ENCODE data around the gene MAGI2. TPM values are rescaled to one million over a fixed set of nuclear protein-coding genes. Genes with fewer than 3 reads are reported as not detected.

MAGI2 gene
- total and polyA plus RNA-seq, 2 donors (not counting 3 experiments of a cell fraction or from before 2014, with no cell fraction given): 0.28 to 6.0 TPM

DNA sequence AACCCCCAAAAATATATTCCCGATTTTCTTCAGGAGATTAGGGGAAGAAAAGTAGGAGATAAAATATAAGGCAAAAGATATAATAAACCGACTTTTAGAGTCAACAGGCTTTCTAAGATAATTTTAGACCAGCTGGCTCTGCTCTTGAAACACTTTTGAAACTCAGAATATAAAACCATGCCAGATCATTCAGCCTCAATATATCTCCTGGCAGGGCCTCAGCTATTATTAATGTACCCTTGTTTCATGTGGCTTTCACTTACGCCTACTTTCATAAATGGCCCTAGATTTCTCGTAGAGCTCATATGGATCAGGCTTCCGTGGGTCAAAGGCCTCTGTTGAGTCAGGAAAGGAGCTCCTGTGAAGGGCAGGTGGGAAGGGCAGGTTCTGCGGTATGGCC, 1258.9 kb downstream of the MAGI2 start:
- CTCF ChIA-PET: no interaction called here
- no peak overlapping the region for H3K9ac ChIP-seq (replicated peaks; ENCODE audit: extremely low read depth, insufficient read depth, low read length)
- no peak overlapping the region for H3K4me3 ChIP-seq (replicated peaks in 1 of 3; ENCODE audit: insufficient read depth in 1 of 3, low read depth in 1 of 3, low read length in 3 of 3)
- TF ChIP-seq JUN (IDR thresholded peaks at IDR 0.05; ENCODE audit: borderline replicate concordance, insufficient read depth, insufficient read length, low read depth) (no peak), MYC (IDR thresholded peaks at IDR 0.05; ENCODE audit: low read depth, low read length) (no peak)
- no peaks in the 10 kb centered on the region for H3K9me3 ChIP-seq (replicated peaks; ENCODE audit: control insufficient read depth, insufficient read depth, low read length)
- DNase-seq (ENCODE audit: low read depth, low spot score): no peak
- no peak for FAIRE-seq
- dilution Hi-C loops (cut with MboI; ENCODE audit: extremely low pct_ligation_motif_present, low sequenced_read_pairs) (no loop called here), intact Hi-C loops (cut with micrococcal nuclease) (no loop called here)
- H3K9me1 ChIP-seq (replicated peaks; ENCODE audit: control insufficient read depth, extremely low read depth, insufficient read depth, low read length): no peaks in the 10 kb centered on the region
- no peak overlapping the region for H3K4me2 ChIP-seq (ENCODE audit: insufficient read depth, low read length)
- no peak overlapping the region for H2AFZ ChIP-seq (ENCODE audit: low read depth, low read length)
- no TSS peak for BruUV-seq (replicated peaks)
- peaks cover 12% of the 10 kb centered on the region for H3K4me1 ChIP-seq (ENCODE audit: control insufficient read depth, extremely low read depth, insufficient read depth, low read length)
- POLR2A ChIA-PET: no interaction called here
- no peaks in the 10 kb centered on the region for H3K79me2 ChIP-seq (ENCODE audit: control insufficient read depth, insufficient read depth, low read length)
- no peaks in the 10 kb centered on the region for H3K36me3 ChIP-seq (ENCODE audit: control insufficient read depth in 2 of 2, extremely low read depth in 1 of 2, insufficient read depth in 2 of 2, low read length in 2 of 2)
- no peaks in the 10 kb centered on the region for H4K20me1 ChIP-seq (replicated peaks; ENCODE audit: control insufficient read depth, extremely low read depth, insufficient read depth, low read length)
- H3K27ac ChIP-seq (ENCODE audit: insufficient read depth, low read depth, low read length): no peak overlapping the region
- H3K27me3 ChIP-seq (ENCODE audit: control insufficient read depth in 2 of 2, insufficient read depth in 2 of 2, low read length in 2 of 2): no peaks in the 10 kb centered on the region

DNA sequence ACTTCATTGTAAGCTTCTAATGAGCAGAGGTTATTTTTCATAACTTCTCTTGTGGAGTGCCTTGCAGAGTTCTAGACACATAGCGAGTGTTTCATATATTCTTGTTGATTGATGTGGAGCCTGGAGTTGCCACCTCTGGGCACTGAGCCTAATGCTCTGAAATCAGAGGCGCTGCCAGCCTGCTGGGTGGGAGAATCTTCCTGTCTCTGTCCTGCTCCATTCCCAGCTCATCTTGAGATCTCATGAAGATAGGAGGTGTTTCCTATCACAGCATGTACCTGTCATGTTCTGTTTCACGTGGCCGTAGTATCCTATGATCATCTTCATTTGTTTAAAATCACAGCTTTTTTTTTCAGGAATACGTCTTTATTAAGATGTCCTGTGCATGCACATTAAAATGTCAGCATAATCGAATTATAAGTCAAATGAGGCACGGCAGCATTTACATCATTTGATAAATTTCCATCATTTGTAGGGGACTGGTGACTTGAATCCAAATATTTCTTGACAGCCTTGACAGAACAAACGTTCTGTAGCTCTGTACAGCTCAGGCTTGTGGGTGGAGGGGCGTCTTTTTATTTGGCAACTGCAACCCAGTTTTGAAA, 1261.9 kb downstream of the MAGI2 start:
- H3K27ac ChIP-seq (ENCODE audit: insufficient read depth, low read depth, low read length): no peak overlapping the region
- ChIA-PET POLR2A (no interaction called here), CTCF (interaction anchor here (0.8 to 1.2 kb wide), 3 partner anchors 14 to 57 kb away, joined by 3 read pairs; no protein-coding TSS in a partner anchor)
- DNase-seq (ENCODE audit: low read depth, low spot score): no peak
- no peaks in the 10 kb centered on the region for H3K27me3 ChIP-seq (ENCODE audit: control insufficient read depth in 2 of 2, insufficient read depth in 2 of 2, low read length in 2 of 2)
- H3K79me2 ChIP-seq (ENCODE audit: control insufficient read depth, insufficient read depth, low read length): no peaks in the 10 kb centered on the region
- no peaks in the 10 kb centered on the region for H3K36me3 ChIP-seq (ENCODE audit: control insufficient read depth in 2 of 2, extremely low read depth in 1 of 2, insufficient read depth in 2 of 2, low read length in 2 of 2)
- H3K9ac ChIP-seq (replicated peaks; ENCODE audit: extremely low read depth, insufficient read depth, low read length): no peak overlapping the region
- dilution Hi-C loops (cut with MboI; ENCODE audit: extremely low pct_ligation_motif_present, low sequenced_read_pairs) (no loop called here), intact Hi-C loops (cut with micrococcal nuclease) (no loop called here)
- no peaks in the 10 kb centered on the region for H3K9me1 ChIP-seq (replicated peaks; ENCODE audit: control insufficient read depth, extremely low read depth, insufficient read depth, low read length)
- no peaks in the 10 kb centered on the region for H3K9me3 ChIP-seq (replicated peaks; ENCODE audit: control insufficient read depth, insufficient read depth, low read length)
- no peak for TF ChIP-seq POLR2A (IDR thresholded peaks at IDR 0.05; ENCODE audit: low read depth, low read length)
- TF ChIP-seq FOS (IDR thresholded peaks at IDR 0.05; ENCODE audit: borderline replicate concordance, insufficient read depth, low read length): no peak
- no peak for TF ChIP-seq GATA2 (IDR thresholded peaks at IDR 0.05; ENCODE audit: insufficient read depth, insufficient read length, low read depth, low read length)
- no peak for TF ChIP-seq JUN (IDR thresholded peaks at IDR 0.05; ENCODE audit: borderline replicate concordance, insufficient read depth, insufficient read length, low read depth)
- TF ChIP-seq EZH2 (IDR thresholded peaks at IDR 0.05; ENCODE audit: borderline replicate concordance, low read depth, low read length, severe bottlenecking): no peak
- TF ChIP-seq CTCF (IDR thresholded peaks at IDR 0.05; ENCODE audit: extremely low read depth in 1 of 2, insufficient read depth in 1 of 2, low read depth in 1 of 2, low read length in 2 of 2): no peak
- TF ChIP-seq, protein P1, sequence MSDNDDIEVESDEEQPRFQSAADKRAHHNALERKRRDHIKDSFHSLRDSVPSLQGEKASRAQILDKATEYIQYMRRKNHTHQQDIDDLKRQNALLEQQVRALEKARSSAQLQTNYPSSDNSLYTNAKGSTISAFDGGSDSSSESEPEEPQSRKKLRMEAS (IDR thresholded peaks at IDR 0.05; ENCODE audit: insufficient read depth, insufficient read length): no peak
- FAIRE-seq: no peak
- no peaks in the 10 kb centered on the region for H3K4me1 ChIP-seq (ENCODE audit: control insufficient read depth, extremely low read depth, insufficient read depth, low read length)
- no TSS peak for BruUV-seq (replicated peaks)
- no peaks in the 10 kb centered on the region for H4K20me1 ChIP-seq (replicated peaks; ENCODE audit: control insufficient read depth, extremely low read depth, insufficient read depth, low read length)
- no peak overlapping the region for H3K4me3 ChIP-seq (replicated peaks in 1 of 3; ENCODE audit: insufficient read depth in 1 of 3, low read depth in 1 of 3, low read length in 3 of 3)
- no peak overlapping the region for H3K4me2 ChIP-seq (ENCODE audit: insufficient read depth, low read length)
- no peak overlapping the region for H2AFZ ChIP-seq (ENCODE audit: low read depth, low read length)
